ENCODE results near the gene MTSS2.

MTSS2 gene

GRCh38 chr16:70685938-70686375, at the start of gene MTSS2:
MTSS2 (minus strand) TSS chr16:70686053; CDS start chr16:70685791, 262 bp downstream.
- DNase-seq = peak in 1 of 2 experiments; percentile 89

- no peak for DNase-seq
Observed at GRCh38 chr16:70735141-70735979, 49.5 kb upstream of the MTSS2 start.

GRCh38 chr16:70734522-70735095, 48.8 kb upstream of the MTSS2 start:
- DNase-seq = no peak

- DNase-seq = no peak
Observed at GRCh38 chr16:70730944-70731343, 45.1 kb upstream of the MTSS2 start.

GRCh38 chr16:70730031-70730430, 44.2 kb upstream of the MTSS2 start:
- no peak for DNase-seq

- DNase-seq = no peak
Observed at GRCh38 chr16:70729292-70729691, 43.4 kb upstream of the MTSS2 start.

- DNase-seq = no peak
Observed at GRCh38 chr16:70728150-70728549, 42.3 kb upstream of the MTSS2 start.

GRCh38 chr16:70726892-70727361, 41.1 kb upstream of the MTSS2 start:
- DNase-seq = no peak

GRCh38 chr16:70725912-70726828, 40.3 kb upstream of the MTSS2 start:
- DNase-seq = no peak

GRCh38 chr16:70725024-70725911, 39.4 kb upstream of the MTSS2 start:
- no peak for DNase-seq

- no peak for DNase-seq
Observed at GRCh38 chr16:70724146-70725023, 38.5 kb upstream of the MTSS2 start.

- DNase-seq = no peak
Observed at GRCh38 chr16:70723740-70724145, 37.9 kb upstream of the MTSS2 start.

GRCh38 chr16:70721202-70721963, 35.5 kb upstream of the MTSS2 start:
- DNase-seq = no peak

- no peak for DNase-seq
Observed at GRCh38 chr16:70720425-70721201, 34.8 kb upstream of the MTSS2 start.

GRCh38 chr16:70717065-70717464, 31.2 kb upstream of the MTSS2 start:
- DNase-seq = no peak

GRCh38 chr16:70715860-70716357, 30.1 kb upstream of the MTSS2 start:
- DNase-seq = no peak

- DNase-seq = no peak
Observed at GRCh38 chr16:70715055-70715858, 29.4 kb upstream of the MTSS2 start.

GRCh38 chr16:70714581-70715054, 28.8 kb upstream of the MTSS2 start:
- DNase-seq = no peak
